SK-N-SH (cell line): ENCODE measurements around the gene APBB3. TPM values are rescaled to one million over a fixed set of nuclear protein-coding genes. Genes with fewer than 3 reads are reported as not detected.
A peak's percentile ranks its signal among the peaks of the same experiment; 100 is the strongest.

ENCODE experiments used
- CTCF ChIA-PET: fragments of 300-600, 350-600 bp; formaldehyde crosslinking; extraction: SDS; loops from one replicate; lab custom pipeline; 2021; lab: Yijun Ruan, JAX
- POLR2A ChIA-PET: fragments of 350-600 bp; sonication (Branson Sonifier 250); formaldehyde crosslinking; extraction: SDS; loops from one replicate; lab custom pipeline; 2020; ENCODE audit warnings: antibody characterized with exemption, inconsistent platforms; lab: Yijun Ruan, JAX
- DNase-seq: peaks from one replicate; pipeline ENCODE4 v3.0.0; 2012
- H2AFZ ChIP-seq: fragments of 200-600 bp; sonication (generic); 2 replicates; pipeline ENCODE4 v1.8.1; 2016; ENCODE audit warnings: antibody characterized with exemption, mild to moderate bottlenecking, low read depth
- H3F3A ChIP-seq: fragments of 200-600 bp; sonication (generic); replicated peaks from 2 replicates; pipeline ENCODE3; 2016; ENCODE audit warnings: antibody characterized with exemption, mild to moderate bottlenecking; ENCODE audit not compliant: insufficient read depth
- H3K27ac ChIP-seq, 2 experiments: fragments of 200-500 bp in 1 of 2; fragments of 200-600 bp in 1 of 2; sonication (Bioruptor generic) in 1 of 2; sonication (generic), shearing (Covaris generic) in 1 of 2; 2 replicates each; pipeline versions ENCODE4 v1.5.1 to v1.6.1; 2014 to 2016; ENCODE audit warnings: low read depth in 2 of 2, inconsistent platforms in 1 of 2, low read length in 1 of 2, mild to moderate bottlenecking in 1 of 2, mixed read lengths in 1 of 2
- H3K27me3 ChIP-seq: fragments of 200-600 bp; sonication (generic), shearing (Covaris generic); 2 replicates; pipeline ENCODE4 v1.6.1; 2016; ENCODE audit warnings: mixed run types; ENCODE audit not compliant: insufficient read depth
- H3K36me3 ChIP-seq, 2 experiments: fragments of 200-500 bp in 1 of 2; fragments of 200-600 bp in 1 of 2; sonication (Bioruptor generic) in 1 of 2; sonication (generic) in 1 of 2; replicated peaks in 1 of 2; 2 replicates each; pipeline versions ENCODE3 to v1.5.1; 2014 to 2016; ENCODE audit warnings: low read length in 1 of 2, mild to moderate bottlenecking in 1 of 2; ENCODE audit not compliant: insufficient read depth in 2 of 2, control insufficient read depth in 1 of 2
- H3K4me1 ChIP-seq, 2 experiments: fragments of 200-500 bp in 1 of 2; fragments of 200-600 bp in 1 of 2; sonication (Bioruptor generic) in 1 of 2; sonication (generic), shearing (Covaris generic) in 1 of 2; 2 replicates each; pipeline versions ENCODE4 v1.5.1 to v1.6.1; 2014 to 2016; ENCODE audit warnings: low read depth in 1 of 2, low read length in 1 of 2, mixed run types in 1 of 2; ENCODE audit not compliant: insufficient read depth in 2 of 2, control insufficient read depth in 1 of 2
- H3K4me2 ChIP-seq: fragments of 200-600 bp; sonication (generic), shearing (Covaris generic); 2 replicates; pipeline ENCODE4 v1.6.1; 2017; ENCODE audit warnings: mixed run types
- H3K4me3 ChIP-seq, 2 experiments: fragments of 200-500 bp in 1 of 2; fragments of 200-600 bp in 1 of 2; sonication (Bioruptor generic) in 1 of 2; sonication (generic), shearing (Covaris generic) in 1 of 2; 2 replicates each; pipeline versions ENCODE4 v1.5.1 to v1.8.1; 2014 to 2016; ENCODE audit warnings: low read depth in 2 of 2, inconsistent platforms in 1 of 2, low read length in 1 of 2, mild to moderate bottlenecking in 1 of 2, mixed read lengths in 1 of 2, moderate library complexity in 1 of 2
- H3K79me2 ChIP-seq: fragments of 200-600 bp; sonication (generic); 2 replicates; pipeline ENCODE4 v1.8.1; 2017; ENCODE audit warnings: mild to moderate bottlenecking; ENCODE audit not compliant: insufficient read depth
- H3K9ac ChIP-seq: fragments of 200-600 bp; sonication (generic); 2 replicates; pipeline ENCODE4 v1.6.1; 2017; ENCODE audit warnings: mixed run types
- H3K9me2 ChIP-seq: fragments of 200-600 bp; sonication (generic); 2 replicates; pipeline ENCODE4 v1.6.1; 2017; ENCODE audit warnings: mixed run types
- H3K9me3 ChIP-seq: fragments of 200-600 bp; sonication (generic); 2 replicates; pipeline ENCODE4 v1.6.1; 2017; ENCODE audit warnings: mixed run types, mild to moderate bottlenecking, moderate library complexity
- H4K20me1 ChIP-seq: fragments of 200-600 bp; sonication (generic); 2 replicates; pipeline ENCODE4 v1.6.1; 2017; ENCODE audit warnings: mild to moderate bottlenecking, mixed run types; ENCODE audit not compliant: insufficient read depth
- CHD2 ChIP-seq: fragments of 150-350 bp; IDR thresholded peaks from 2 replicates; pipeline ENCODE4 v1.6.1; 2018; ENCODE audit warnings: low read length; ENCODE audit not compliant: partially characterized antibody
- ELF1 ChIP-seq: IDR thresholded peaks from 2 replicates; pipeline ENCODE4 v1.4.0; 2012
- EP300 ChIP-seq, 2 experiments: IDR thresholded peaks; 2 replicates each; pipeline versions ENCODE4 v1.4.0 to v1.6.1; 2012; ENCODE audit warnings: borderline replicate concordance in 1 of 2, low read depth in 1 of 2, low read length in 1 of 2
- EZH2phosphoT487 ChIP-seq: fragments of 200-600 bp; sonication (generic); IDR thresholded peaks from 2 replicates; pipeline ENCODE4 v1.6.1; 2017; ENCODE audit warnings: low read depth, mixed run types, mild to moderate bottlenecking, antibody characterized with exemption, moderate library complexity, borderline replicate concordance
- FOSL2 ChIP-seq: IDR thresholded peaks from 2 replicates; pipeline ENCODE4 v1.4.0; 2012; ENCODE audit warnings: low read depth, mild to moderate bottlenecking, moderate library complexity, borderline replicate concordance
- FOXJ3 ChIP-seq: sonication (generic); formaldehyde crosslinking; IDR thresholded peaks from 2 replicates; pipeline ENCODE4 v1.5.1; 2020; ENCODE audit warnings: mild to moderate bottlenecking, missing genetic modification reagents
- JUND ChIP-seq: IDR thresholded peaks from 2 replicates; pipeline ENCODE4 v1.4.0; 2012
- MEF2A ChIP-seq: IDR thresholded peaks from 2 replicates; pipeline ENCODE4 v1.4.0; 2012; ENCODE audit warnings: low read depth, borderline replicate concordance
- MXI1 ChIP-seq: IDR thresholded peaks from 2 replicates; pipeline ENCODE4 v1.6.1; 2012; ENCODE audit warnings: mild to moderate bottlenecking, low read depth, low read length, improper control_type of control experiment
- NFIC ChIP-seq: IDR thresholded peaks from 2 replicates; pipeline ENCODE4 v1.4.0; 2012; ENCODE audit warnings: borderline replicate concordance
- RAD21 ChIP-seq: IDR thresholded peaks from 2 replicates; pipeline ENCODE4 v1.6.1; 2012; ENCODE audit warnings: mild to moderate bottlenecking, low read length
- REST ChIP-seq: IDR thresholded peaks from 2 replicates; pipeline ENCODE4 v1.6.1; 2012; ENCODE audit warnings: mild to moderate bottlenecking, low read depth, low read length, moderate library complexity
- SIN3A ChIP-seq: IDR thresholded peaks from 2 replicates; pipeline ENCODE4 v1.6.1; 2012; ENCODE audit warnings: low read depth, mild to moderate bottlenecking, low read length, moderate library complexity, borderline replicate concordance
- TCF12 ChIP-seq: IDR thresholded peaks from 2 replicates; pipeline ENCODE4 v1.4.0; 2012
- USF1 ChIP-seq: IDR thresholded peaks from 2 replicates; pipeline ENCODE4 v1.4.0; 2012; ENCODE audit warnings: low read depth, borderline replicate concordance
- YY1 ChIP-seq: IDR thresholded peaks from 2 replicates; pipeline ENCODE4 v1.4.0; 2012; ENCODE audit warnings: low read depth, mild to moderate bottlenecking
- WGBS: methylation state at CpG from one replicate; pipeline ENCODE4 v1.1.6; 2017; ENCODE audit warnings: low lambda C conversion rate; 5-methylcytosine and 5-hydroxymethylcytosine counted together
- polyA plus RNA-seq, 3 experiments: library from polyadenylated mRNA; depleted of rRNA; stranded (reverse); fragments of >200 nt; gene quantifications; 2 replicates each; pipeline ENCODE4 v1.2.3, GENCODE V29; 2012
- TF ChIP-seq, protein P1 (sequence below): IDR thresholded peaks from 2 replicates; pipeline ENCODE4 v1.4.0; 2012; ENCODE audit warnings: low read depth
- TF ChIP-seq, protein P2 (sequence below): IDR thresholded peaks from 2 replicates; pipeline ENCODE4; 2012
- TF ChIP-seq, protein P3 (sequence below): fragments of 150-350 bp; IDR thresholded peaks from 2 replicates; pipeline ENCODE4 v1.6.1; 2016; ENCODE audit warnings: mild to moderate bottlenecking, low read depth, low read length

APBB3 gene
- polyA plus RNA-seq, 1 of the 3 experiments (the other 2 are of a cell fraction) = 36.0 TPM

DNA sequence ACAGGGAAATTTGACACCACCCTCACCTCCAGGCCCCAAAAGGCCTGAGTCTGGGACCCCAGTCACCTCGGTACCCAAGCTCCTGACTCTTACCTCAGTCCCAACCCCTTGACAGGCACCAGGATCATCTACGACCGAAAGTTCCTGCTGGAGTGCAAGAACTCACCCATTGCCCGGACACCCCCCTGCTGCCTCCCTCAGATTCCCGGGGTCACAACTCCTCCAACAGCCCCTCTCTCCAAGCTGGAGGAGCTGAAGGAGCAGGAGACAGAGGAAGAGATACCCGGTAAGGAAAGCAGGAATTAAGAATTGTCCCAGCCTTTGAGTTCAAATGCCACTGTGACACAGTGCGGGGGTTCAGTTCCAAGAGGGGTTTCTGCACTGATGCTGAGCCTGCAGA lies 15.6 kb downstream of the APBB3 start:
- peaks cover 32% of the 10 kb centered on the region; the same call in 1 of the 2 replicates for H3K79me2 ChIP-seq
- no peak for TF ChIP-seq YY1
- TF ChIP-seq ELF1 = no peak
- TF ChIP-seq, protein P1, sequence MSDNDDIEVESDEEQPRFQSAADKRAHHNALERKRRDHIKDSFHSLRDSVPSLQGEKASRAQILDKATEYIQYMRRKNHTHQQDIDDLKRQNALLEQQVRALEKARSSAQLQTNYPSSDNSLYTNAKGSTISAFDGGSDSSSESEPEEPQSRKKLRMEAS = no peak
- no peak for TF ChIP-seq TCF12
- no peak for TF ChIP-seq CHD2
- no peak for TF ChIP-seq FOXJ3 (CRISPR knock-in tag)
- TF ChIP-seq FOSL2 = no peak
- TF ChIP-seq REST = no peak
- TF ChIP-seq EP300 (IDR thresholded peaks at IDR 0.05; ENCODE audit: borderline replicate concordance in 1 of 2, low read depth in 1 of 2, low read length in 1 of 2) = no peak
- TF ChIP-seq JUND = no peak
- no peak for TF ChIP-seq USF1
- TF ChIP-seq MXI1 = no peak
- TF ChIP-seq NFIC = no peak
- H3K4me1 ChIP-seq = peaks cover 8 to 46% of the 10 kb centered on the region in 2 experiments; a peak in 3 of 4 replicates
- ChIA-PET POLR2A (interaction anchor here (0.6 to 3.1 kb wide), 5 partner anchors 9 to 99 kb away, joined by 4 to 21 read pairs (median 6); partner anchors contain the start of genes APBB3, IK, NDUFA2 and SLC35A4), CTCF (interaction anchor here (1.2 to 1.4 kb wide), 2 partner anchors 14 to 491 kb away, joined by 3 read pairs; no protein-coding TSS in a partner anchor)
- H2AFZ ChIP-seq = no peak overlapping the region
- H3K9ac ChIP-seq = no peak overlapping the region
- peaks cover 47% of the 10 kb centered on the region for H3F3A ChIP-seq
- peak overlapping the region; percentile 32 to 87; a peak in 3 of 4 replicates for H3K27ac ChIP-seq
- WGBS = 88% methylated on average over 7 of the region's 7 CpGs
- H3K4me2 ChIP-seq = no peak overlapping the region
- peaks cover 28 to 49% of the 10 kb centered on the region in 2 experiments for H3K36me3 ChIP-seq
- H3K27me3 ChIP-seq = no peaks in the 10 kb centered on the region
- no peaks in the 10 kb centered on the region for H3K9me2 ChIP-seq
- H3K4me3 ChIP-seq = no peak overlapping the region
- H3K9me3 ChIP-seq = no peaks in the 10 kb centered on the region
- peaks cover 4% of the 10 kb centered on the region for H4K20me1 ChIP-seq
- no peak for DNase-seq

- no peak for DNase-seq
- Histone ChIP-seq H3F3A (peaks cover 46% of the 10 kb centered on the region), H3K36me3 (peaks cover 28 to 46% of the 10 kb centered on the region in 2 experiments), H3K4me3 (no peak overlapping the region), H3K27me3 (no peaks in the 10 kb centered on the region), H2AFZ (no peak overlapping the region), H3K79me2 (peaks cover 27% of the 10 kb centered on the region; the same call in 1 of the 2 replicates), H3K4me1 (peaks cover 8 to 46% of the 10 kb centered on the region in 2 experiments; a peak in 3 of 4 replicates), H3K9me2 (no peaks in the 10 kb centered on the region), H3K27ac (peak overlapping the region in 1 of 2 experiments; percentile 87; a peak in 2 of 4 replicates), H3K9me3 (no peaks in the 10 kb centered on the region), H3K4me2 (no peak overlapping the region), H3K9ac (no peak overlapping the region), H4K20me1 (peaks cover 1% of the 10 kb centered on the region)
- ChIA-PET POLR2A (interaction anchor here (1.5 to 3.1 kb wide), 5 partner anchors 9 to 147 kb away, joined by 4 to 21 read pairs (median 6); partner anchors contain the start of genes ANKHD1, IK, NDUFA2 and SRA1), CTCF (interaction anchor here (1.2 to 2.0 kb wide), 4 partner anchors 9 to 491 kb away, joined by 3 to 7 read pairs (median 4); partner anchors contain the start of gene SRA1)
- 96% methylated on average over 5 of the region's 5 CpGs for WGBS
- no peak for TF ChIP-seq FOXJ3 (CRISPR knock-in tag)
- TF ChIP-seq SIN3A = no peak
- TF ChIP-seq EP300 (IDR thresholded peaks at IDR 0.05; ENCODE audit: borderline replicate concordance in 1 of 2, low read depth in 1 of 2, low read length in 1 of 2) = no peak
- TF ChIP-seq, protein P2, sequence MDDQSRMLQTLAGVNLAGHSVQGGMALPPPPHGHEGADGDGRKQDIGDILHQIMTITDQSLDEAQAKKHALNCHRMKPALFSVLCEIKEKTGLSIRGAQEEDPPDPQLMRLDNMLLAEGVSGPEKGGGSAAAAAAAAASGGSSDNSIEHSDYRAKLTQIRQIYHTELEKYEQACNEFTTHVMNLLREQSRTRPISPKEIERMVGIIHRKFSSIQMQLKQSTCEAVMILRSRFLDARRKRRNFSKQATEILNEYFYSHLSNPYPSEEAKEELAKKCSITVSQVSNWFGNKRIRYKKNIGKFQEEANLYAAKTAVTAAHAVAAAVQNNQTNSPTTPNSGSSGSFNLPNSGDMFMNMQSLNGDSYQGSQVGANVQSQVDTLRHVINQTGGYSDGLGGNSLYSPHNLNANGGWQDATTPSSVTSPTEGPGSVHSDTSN = no peak
- TF ChIP-seq MEF2A = no peak
- no peak for TF ChIP-seq ELF1
- no peak for TF ChIP-seq USF1
- TF ChIP-seq, protein P3, sequence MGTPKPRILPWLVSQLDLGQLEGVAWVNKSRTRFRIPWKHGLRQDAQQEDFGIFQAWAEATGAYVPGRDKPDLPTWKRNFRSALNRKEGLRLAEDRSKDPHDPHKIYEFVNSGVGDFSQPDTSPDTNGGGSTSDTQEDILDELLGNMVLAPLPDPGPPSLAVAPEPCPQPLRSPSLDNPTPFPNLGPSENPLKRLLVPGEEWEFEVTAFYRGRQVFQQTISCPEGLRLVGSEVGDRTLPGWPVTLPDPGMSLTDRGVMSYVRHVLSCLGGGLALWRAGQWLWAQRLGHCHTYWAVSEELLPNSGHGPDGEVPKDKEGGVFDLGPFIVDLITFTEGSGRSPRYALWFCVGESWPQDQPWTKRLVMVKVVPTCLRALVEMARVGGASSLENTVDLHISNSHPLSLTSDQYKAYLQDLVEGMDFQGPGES = no peak
- TF ChIP-seq MXI1 = no peak
- TF ChIP-seq FOSL2 = no peak
- no peak for TF ChIP-seq EZH2phosphoT487
- TF ChIP-seq RAD21 = no peak
- no peak for TF ChIP-seq TCF12
Observed at GRCh38 chr5:140548300-140548688, 16.1 kb downstream of the APBB3 start.
